IMR-90 (cell line): ENCODE measurements around the gene POLR3K. TPM values are rescaled to one million over a fixed set of nuclear protein-coding genes. Genes with fewer than 3 reads are reported as not detected.

Experiments
- ATAC-seq: fragments of 200-7000 bp; cut with Tn5 transposase; 2 replicates; pipeline ENCODE4 v1.9.1; 2020; ENCODE audit warnings: low read depth, mild to moderate bottlenecking, moderate library complexity
- BruUV-seq: library from RNA; stranded (reverse); fragments of 400-500 nt; replicated peaks from 2 replicates; lab custom pipeline; 2021; lab: Mats Ljungman, UMichigan
- CTCF ChIA-PET: fragments of 300-600 bp; formaldehyde crosslinking; extraction: SDS; loops from one replicate; lab custom pipeline; 2021; ENCODE audit warnings: antibody characterized with exemption; lab: Yijun Ruan, JAX
- POLR2A ChIA-PET: fragments of 300-600 bp; sonication (Branson Sonifier 250); formaldehyde crosslinking; loops from one replicate; lab custom pipeline; 2022; ENCODE audit warnings: antibody characterized with exemption; ENCODE audit not compliant: unreplicated experiment; lab: Charles Lee
- DNase-seq: peaks from one replicate; pipeline ENCODE4 v3.0.0; 2013
- H2AFZ ChIP-seq: replicated peaks from 2 replicates; pipeline ENCODE3; 2013; ENCODE audit warnings: low read length, mild to moderate bottlenecking; ENCODE audit not compliant: poor library complexity
- H2AK5ac ChIP-seq: 2 replicates; pipeline ENCODE4 v1.6.1; 2013; ENCODE audit warnings: low read depth, low read length, inconsistent platforms
- H2AK9ac ChIP-seq: replicated peaks from 2 replicates; pipeline ENCODE3; 2013; ENCODE audit warnings: mild to moderate bottlenecking, low read depth, low read length, moderate library complexity; ENCODE audit not compliant: poor library complexity
- H2BK120ac ChIP-seq: 2 replicates; pipeline ENCODE4 v1.6.1; 2013; ENCODE audit warnings: low read depth, low read length, inconsistent platforms
- H2BK15ac ChIP-seq: 3 replicates; pipeline ENCODE4 v1.6.1; 2013; ENCODE audit warnings: low read depth, low read length, inconsistent platforms
- H2BK20ac ChIP-seq: 2 replicates; pipeline ENCODE4 v1.6.1; 2013; ENCODE audit warnings: low read depth, mild to moderate bottlenecking, inconsistent platforms, low read length, moderate library complexity
- H2BK5ac ChIP-seq: 2 replicates; pipeline ENCODE4 v1.6.1; 2013; ENCODE audit warnings: mild to moderate bottlenecking, low read depth, low read length, inconsistent platforms; ENCODE audit not compliant: poor library complexity, severe bottlenecking
- H3K14ac ChIP-seq: replicated peaks from 2 replicates; pipeline ENCODE4 v1.6.1; 2013; ENCODE audit warnings: low read depth, low read length, inconsistent platforms
- H3K18ac ChIP-seq: 2 replicates; pipeline ENCODE4 v1.6.1; 2013; ENCODE audit warnings: low read depth, low read length, control low read depth
- H3K23ac ChIP-seq: 2 replicates; pipeline ENCODE4 v1.6.1; 2013; ENCODE audit warnings: low read depth, low read length, inconsistent platforms
- H3K27ac ChIP-seq: 2 replicates; pipeline ENCODE4 v1.5.1; 2013; ENCODE audit warnings: mild to moderate bottlenecking, control low read depth, low read length; ENCODE audit not compliant: insufficient read depth
- H3K27me3 ChIP-seq: 2 replicates; pipeline ENCODE4 v1.6.1; 2013; ENCODE audit warnings: low read length; ENCODE audit not compliant: control insufficient read depth, insufficient read depth
- H3K36me3 ChIP-seq: 2 replicates; pipeline ENCODE4 v1.6.1; 2013; ENCODE audit warnings: low read length, mixed read lengths; ENCODE audit not compliant: control insufficient read depth, insufficient read depth
- H3K4ac ChIP-seq: 2 replicates; pipeline ENCODE4 v1.6.1; 2013; ENCODE audit warnings: low read depth, low read length, inconsistent platforms
- H3K4me1 ChIP-seq: 2 replicates; pipeline ENCODE4 v1.6.1; 2013; ENCODE audit warnings: low read length, mixed read lengths; ENCODE audit not compliant: control insufficient read depth, insufficient read depth
- H3K4me2 ChIP-seq: 2 replicates; pipeline ENCODE4 v1.6.1; 2013; ENCODE audit warnings: low read depth, mild to moderate bottlenecking, control low read depth, low read length, moderate library complexity
- H3K4me3 ChIP-seq: 2 replicates; pipeline ENCODE4 v1.5.1; 2013; ENCODE audit warnings: low read depth, mild to moderate bottlenecking, control low read depth, low read length, moderate library complexity; ENCODE audit not compliant: insufficient read depth
- H3K56ac ChIP-seq: 2 replicates; pipeline ENCODE4 v1.6.1; 2013; ENCODE audit warnings: low read length, inconsistent platforms; ENCODE audit not compliant: insufficient read depth; ENCODE audit errors: extremely low read depth
- H3K79me1 ChIP-seq, 2 experiments: 2 replicates each; pipeline ENCODE4 v1.6.1; 2013; ENCODE audit warnings: low read length in 2 of 2, inconsistent platforms in 1 of 2, low read depth in 1 of 2
- H3K9ac ChIP-seq: 2 replicates; pipeline ENCODE4 v1.6.1; 2013; ENCODE audit warnings: low read depth, low read length, control low read depth
- H3K9me1 ChIP-seq: 2 replicates; pipeline ENCODE4 v1.6.1; 2013; ENCODE audit warnings: low read length, inconsistent platforms; ENCODE audit not compliant: insufficient read depth
- H3K9me3 ChIP-seq: 2 replicates; pipeline ENCODE4 v1.6.1; 2013; ENCODE audit warnings: low read length; ENCODE audit not compliant: control insufficient read depth, insufficient read depth
- H4K20me1 ChIP-seq: 2 replicates; pipeline ENCODE4 v1.6.1; 2013; ENCODE audit warnings: low read length, inconsistent platforms; ENCODE audit not compliant: insufficient read depth
- H4K5ac ChIP-seq: 2 replicates; pipeline ENCODE4 v1.6.1; 2013; ENCODE audit warnings: mild to moderate bottlenecking, low read depth, low read length, control low read depth
- H4K8ac ChIP-seq, 2 experiments: 2 replicates each; pipeline ENCODE4 v1.6.1; 2013; ENCODE audit warnings: low read depth in 2 of 2, low read length in 2 of 2, control low read depth in 1 of 2, inconsistent platforms in 1 of 2
- H4K91ac ChIP-seq: 2 replicates; pipeline ENCODE4 v1.6.1; 2013; ENCODE audit warnings: low read depth, low read length, inconsistent platforms; ENCODE audit not compliant: insufficient read depth
- BHLHE40 ChIP-seq: fragments of 150-350 bp; IDR thresholded peaks from 2 replicates; pipeline ENCODE4 v1.6.1; 2016; ENCODE audit warnings: mild to moderate bottlenecking, low read depth, low read length
- CEBPB ChIP-seq: IDR thresholded peaks from 2 replicates; pipeline ENCODE4 v1.6.1; 2012; ENCODE audit warnings: low read depth, low read length, improper control_type of control experiment
- CHD1 ChIP-seq: IDR thresholded peaks from 2 replicates; pipeline ENCODE4 v1.6.1; 2012; ENCODE audit warnings: low read depth, low read length, improper control_type of control experiment
- FOS ChIP-seq: fragments of 150-350 bp; IDR thresholded peaks from 2 replicates; pipeline ENCODE4 v1.6.1; 2016; ENCODE audit warnings: low read depth, low read length
- MAFK ChIP-seq: IDR thresholded peaks from 2 replicates; pipeline ENCODE4 v1.6.1; 2012; ENCODE audit warnings: low read depth, low read length, improper control_type of control experiment
- MAZ ChIP-seq: IDR thresholded peaks from 2 replicates; pipeline ENCODE4 v1.6.1; 2012; ENCODE audit warnings: low read depth, mild to moderate bottlenecking, low read length, improper control_type of control experiment, moderate library complexity, borderline replicate concordance
- MXI1 ChIP-seq: IDR thresholded peaks from 2 replicates; pipeline ENCODE4 v1.6.1; 2012; ENCODE audit warnings: low read depth, mild to moderate bottlenecking, low read length, moderate library complexity, borderline replicate concordance
- NFE2L2 ChIP-seq: fragments of 150-350 bp; IDR thresholded peaks from 2 replicates; pipeline ENCODE4 v1.6.1; 2016; ENCODE audit warnings: low read depth, mild to moderate bottlenecking, low read length
- POLR2A ChIP-seq: IDR thresholded peaks from 2 replicates; pipeline ENCODE4 v1.6.1; 2012; ENCODE audit warnings: mild to moderate bottlenecking, low read depth, low read length
- RAD21 ChIP-seq: IDR thresholded peaks from 2 replicates; pipeline ENCODE4 v1.6.1; 2012; ENCODE audit warnings: low read length, improper control_type of control experiment
- RCOR1 ChIP-seq: IDR thresholded peaks from 2 replicates; pipeline ENCODE4 v1.6.1; 2012; ENCODE audit warnings: mild to moderate bottlenecking, low read length, improper control_type of control experiment; ENCODE audit not compliant: insufficient replicate concordance
- RFX5 ChIP-seq: IDR thresholded peaks from 2 replicates; pipeline ENCODE4 v1.8.0; 2012; ENCODE audit warnings: low read depth, mild to moderate bottlenecking, low read length, moderate library complexity
- SMC3 ChIP-seq: fragments of 150-350 bp; IDR thresholded peaks from 2 replicates; pipeline ENCODE4 v1.6.1; 2016; ENCODE audit warnings: low read depth, mild to moderate bottlenecking, antibody characterized with exemption, low read length, moderate library complexity
- WGBS, 2 experiments: methylation state at CpG; one replicate each; pipeline versions ENCODE4 v1.1.5 to v1.1.7; 2013; ENCODE audit warnings: missing lambda C conversion rate in 2 of 2; ENCODE audit not compliant: insufficient read length in 1 of 2; ENCODE audit errors: extremely low coverage in 2 of 2; 5-methylcytosine and 5-hydroxymethylcytosine counted together
- dilution Hi-C: fragments of 300-500 bp; cut with HindIII; formaldehyde crosslinking; loops from one replicate; pipeline ENCODE4 v1.14.3; 2018; ENCODE audit warnings: low sequenced_read_pairs; ENCODE audit not compliant: unreplicated experiment
- in situ Hi-C: fragments of 300-500 bp; cut with MboI; formaldehyde crosslinking; loops from 3 replicates; pipeline ENCODE4 v1.14.3; 2019; ENCODE audit warnings: low sequenced_read_pairs, inconsistent platforms, mixed read lengths
- intact Hi-C: fragments of 100-400 bp; cut with micrococcal nuclease; formaldehyde crosslinking; loops from 2 replicates; pipeline ENCODE4 v1.10.0; 2022
- polyA plus RNA-seq, 3 experiments: library from polyadenylated mRNA; depleted of rRNA; stranded (reverse); fragments of >200 nt; gene quantifications; 2 replicates each; pipeline ENCODE4 v1.2.3, GENCODE V29; 2012; ENCODE audit warnings: low replicate concordance in 1 of 3
- total RNA-seq: library from RNA; depleted of rRNA; stranded (reverse); fragments of >200 nt; gene quantifications from 2 replicates; pipeline ENCODE4 v1.2.3, GENCODE V29; 2012
- TF ChIP-seq, protein P1 (sequence below): conservative IDR thresholded peaks from 2 replicates; pipeline ENCODE4 v1.5.1; 2012; ENCODE audit warnings: mild to moderate bottlenecking, low read depth, low read length, improper control_type of control experiment
- TF ChIP-seq, protein P2 (sequence below): fragments of 150-350 bp; IDR thresholded peaks from 2 replicates; pipeline ENCODE4 v1.6.1; 2017; ENCODE audit warnings: mild to moderate bottlenecking, antibody characterized with exemption, low read length, low read depth
- TF ChIP-seq, protein P3 (sequence below): fragments of 150-350 bp; IDR thresholded peaks from 2 replicates; pipeline ENCODE4 v1.6.1; 2016; ENCODE audit warnings: low read depth, mild to moderate bottlenecking, low read length, moderate library complexity, borderline replicate concordance

POLR3K gene
- total and polyA plus RNA-seq, 2 of the 4 experiments (the other 2 are of a cell fraction), result 9.0 to 39.5 TPM

DNA sequence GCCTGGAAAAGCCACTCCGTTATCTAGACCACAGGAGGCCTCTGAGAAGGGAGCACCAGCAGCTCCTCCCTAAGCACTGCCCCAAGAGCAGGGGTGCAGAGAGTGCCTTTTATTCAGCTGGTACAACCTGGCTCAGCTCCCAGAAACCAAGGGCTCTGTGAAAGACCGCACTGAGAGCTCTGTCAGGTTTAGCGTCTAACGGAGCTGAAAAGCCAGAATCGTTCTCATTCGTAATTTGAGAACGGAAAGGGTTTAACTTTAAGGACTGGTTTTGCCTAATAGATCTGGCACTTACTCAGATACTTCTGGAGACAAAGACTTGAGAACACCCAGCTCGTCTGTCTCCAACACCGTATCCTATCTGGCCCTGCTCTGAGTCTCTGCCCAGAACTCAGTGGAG lies 38.1 kb upstream of the POLR3K start:
- H2AK5ac ChIP-seq, result no peak overlapping the region
- no peak overlapping the region for H4K91ac ChIP-seq
- no peaks in the 10 kb centered on the region; the same call in 1 of the 2 replicates for H3K4me1 ChIP-seq
- dilution Hi-C loops, result no loop called here
- H3K79me1 ChIP-seq, result peaks cover 5 to 58% of the 10 kb centered on the region in 2 experiments; a peak in 3 of 4 replicates
- no peak overlapping the region for H2AFZ ChIP-seq
- 0 out of 2 replicates have a peak, but pooled peaks cover 3% of the 10 kb centered on the region for H3K9me1 ChIP-seq
- H2BK20ac ChIP-seq, result no peak overlapping the region
- H4K20me1 ChIP-seq, result peaks cover 17% of the 10 kb centered on the region
- BruUV-seq, result no TSS peak
- POLR2A ChIA-PET, result interaction anchor here (1.1 kb wide), 1 partner anchor 9 kb away, joined by 4 read pairs; no protein-coding TSS in a partner anchor
- intact Hi-C loops, result no loop called here
- in situ Hi-C loops, result no loop called here
- H2BK15ac ChIP-seq, result no peak overlapping the region
- ATAC-seq (peak; percentile 5), DNase-seq (no peak)
- no peaks in the 10 kb centered on the region for H3K9me3 ChIP-seq
- H2BK5ac ChIP-seq, result no peak overlapping the region
- WGBS, 2 experiments, result no CpG with 5 or more reads among the region's 9 CpGs
- H2AK9ac ChIP-seq, result no peak overlapping the region
- H3K18ac ChIP-seq, result no peak overlapping the region
- no peaks in the 10 kb centered on the region for H3K27me3 ChIP-seq
- H3K27ac ChIP-seq, result no peak overlapping the region
- H3K4ac ChIP-seq, result no peak overlapping the region
- H4K5ac ChIP-seq, result no peak overlapping the region
- TF ChIP-seq SMC3 (no peak), CHD1 (no peak), RFX5 (no peak), MAZ (no peak), CEBPB (no peak), MXI1 (no peak), RCOR1 (no peak), FOS (no peak), POLR2A (no peak), MAFK (no peak), BHLHE40 (no peak), RAD21 (no peak), NFE2L2 (no peak)
- TF ChIP-seq, protein P1, sequence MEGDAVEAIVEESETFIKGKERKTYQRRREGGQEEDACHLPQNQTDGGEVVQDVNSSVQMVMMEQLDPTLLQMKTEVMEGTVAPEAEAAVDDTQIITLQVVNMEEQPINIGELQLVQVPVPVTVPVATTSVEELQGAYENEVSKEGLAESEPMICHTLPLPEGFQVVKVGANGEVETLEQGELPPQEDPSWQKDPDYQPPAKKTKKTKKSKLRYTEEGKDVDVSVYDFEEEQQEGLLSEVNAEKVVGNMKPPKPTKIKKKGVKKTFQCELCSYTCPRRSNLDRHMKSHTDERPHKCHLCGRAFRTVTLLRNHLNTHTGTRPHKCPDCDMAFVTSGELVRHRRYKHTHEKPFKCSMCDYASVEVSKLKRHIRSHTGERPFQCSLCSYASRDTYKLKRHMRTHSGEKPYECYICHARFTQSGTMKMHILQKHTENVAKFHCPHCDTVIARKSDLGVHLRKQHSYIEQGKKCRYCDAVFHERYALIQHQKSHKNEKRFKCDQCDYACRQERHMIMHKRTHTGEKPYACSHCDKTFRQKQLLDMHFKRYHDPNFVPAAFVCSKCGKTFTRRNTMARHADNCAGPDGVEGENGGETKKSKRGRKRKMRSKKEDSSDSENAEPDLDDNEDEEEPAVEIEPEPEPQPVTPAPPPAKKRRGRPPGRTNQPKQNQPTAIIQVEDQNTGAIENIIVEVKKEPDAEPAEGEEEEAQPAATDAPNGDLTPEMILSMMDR, result no peak
- TF ChIP-seq, protein P2, sequence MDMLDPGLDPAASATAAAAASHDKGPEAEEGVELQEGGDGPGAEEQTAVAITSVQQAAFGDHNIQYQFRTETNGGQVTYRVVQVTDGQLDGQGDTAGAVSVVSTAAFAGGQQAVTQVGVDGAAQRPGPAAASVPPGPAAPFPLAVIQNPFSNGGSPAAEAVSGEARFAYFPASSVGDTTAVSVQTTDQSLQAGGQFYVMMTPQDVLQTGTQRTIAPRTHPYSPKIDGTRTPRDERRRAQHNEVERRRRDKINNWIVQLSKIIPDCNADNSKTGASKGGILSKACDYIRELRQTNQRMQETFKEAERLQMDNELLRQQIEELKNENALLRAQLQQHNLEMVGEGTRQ, result no peak
- TF ChIP-seq, protein P3, sequence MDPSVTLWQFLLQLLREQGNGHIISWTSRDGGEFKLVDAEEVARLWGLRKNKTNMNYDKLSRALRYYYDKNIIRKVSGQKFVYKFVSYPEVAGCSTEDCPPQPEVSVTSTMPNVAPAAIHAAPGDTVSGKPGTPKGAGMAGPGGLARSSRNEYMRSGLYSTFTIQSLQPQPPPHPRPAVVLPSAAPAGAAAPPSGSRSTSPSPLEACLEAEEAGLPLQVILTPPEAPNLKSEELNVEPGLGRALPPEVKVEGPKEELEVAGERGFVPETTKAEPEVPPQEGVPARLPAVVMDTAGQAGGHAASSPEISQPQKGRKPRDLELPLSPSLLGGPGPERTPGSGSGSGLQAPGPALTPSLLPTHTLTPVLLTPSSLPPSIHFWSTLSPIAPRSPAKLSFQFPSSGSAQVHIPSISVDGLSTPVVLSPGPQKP, result no peak
- no peak overlapping the region for H3K9ac ChIP-seq
- no peak overlapping the region for H3K23ac ChIP-seq
- no peak overlapping the region for H2BK120ac ChIP-seq
- CTCF ChIA-PET, result interaction anchor here (1.1 kb wide), 1 partner anchor 26 kb away, joined by 5 read pairs; no protein-coding TSS in a partner anchor
- H3K4me2 ChIP-seq, result no peak overlapping the region
- H3K36me3 ChIP-seq, result peaks cover 59% of the 10 kb centered on the region
- H3K56ac ChIP-seq, result no peak overlapping the region
- H4K8ac ChIP-seq, result no peak overlapping the region
- no peak overlapping the region for H3K14ac ChIP-seq
- H3K4me3 ChIP-seq, result no peak overlapping the region
